ENCODE results near the gene SERTAD2. TPM values are rescaled to one million over a fixed set of nuclear protein-coding genes. Genes with fewer than 3 reads are reported as not detected.
A peak's percentile ranks its signal among the peaks of the same experiment; 100 is the strongest.

SERTAD2 gene
- total RNA-seq, 1 experiment from 2014 or later = 19.8 TPM

- Histone ChIP-seq H3K79me2 (ENCODE audit: low read length) (no peaks in the 10 kb centered on the region), H3K9ac (ENCODE audit: low read length) (no peak overlapping the region), H3K9me3 (ENCODE audit: low read length) (no peaks in the 10 kb centered on the region), H3K27ac (ENCODE audit: low read length) (no peak overlapping the region), H3K4me3 (ENCODE audit: low read length) (no peak overlapping the region), H3K9me2 (replicated peaks; ENCODE audit: low read length) (no peaks in the 10 kb centered on the region), H3K27me3 (ENCODE audit: low read length) (no peaks in the 10 kb centered on the region), H3F3A (ENCODE audit: low read length, unreplicated experiment) (no peaks in the 10 kb centered on the region), H4K20me1 (ENCODE audit: low read length) (no peaks in the 10 kb centered on the region), H2AFZ (ENCODE audit: low read length) (no peak overlapping the region), H3K36me3 (ENCODE audit: low read depth, low read length) (no peaks in the 10 kb centered on the region), H3K4me2 (ENCODE audit: low read length) (no peak overlapping the region), H3K4me1 (ENCODE audit: insufficient read depth, low read length) (peaks cover 17% of the 10 kb centered on the region)
- ChIA-PET CTCF (no interaction called here), POLR2A (ENCODE audit: unreplicated experiment) (no interaction called here)
- TF ChIP-seq EZH2phosphoT487 (IDR thresholded peaks at IDR 0.05; ENCODE audit: borderline replicate concordance, low read length) (no peak), EZH2 (IDR thresholded peaks at IDR 0.05; ENCODE audit: low read length, unreplicated experiment) (no peak), CTCF (conservative IDR thresholded peaks at IDR 0.05; ENCODE audit: low read depth, low read length) (no peak)
- DNase-seq = no peak
- intact Hi-C loops (cut with micrococcal nuclease) = loop anchor here (5.0 kb wide), 1 partner anchor 34 kb away; no protein-coding TSS in a partner anchor
- no peak for ATAC-seq
- no TSS peak for BruUV-seq (replicated peaks)
Observed at GRCh38 chr2:64663402-64663801, 9.7 kb upstream of the SERTAD2 start.

GRCh38 chr2:64661741-64662169 lies 8.0 kb upstream of the SERTAD2 start:
- Histone ChIP-seq H3F3A (ENCODE audit: low read length, unreplicated experiment) (no peaks in the 10 kb centered on the region), H4K20me1 (ENCODE audit: low read length) (no peaks in the 10 kb centered on the region), H3K9me3 (ENCODE audit: low read length) (no peaks in the 10 kb centered on the region), H3K9ac (ENCODE audit: low read length) (no peak overlapping the region), H3K27ac (ENCODE audit: low read length) (no peak overlapping the region), H3K27me3 (ENCODE audit: low read length) (no peaks in the 10 kb centered on the region), H3K4me2 (ENCODE audit: low read length) (peak overlapping the region; percentile 26; the same call in 1 of the 2 replicates), H3K4me1 (ENCODE audit: insufficient read depth, low read length) (peaks cover 17% of the 10 kb centered on the region), H3K79me2 (ENCODE audit: low read length) (no peaks in the 10 kb centered on the region), H2AFZ (ENCODE audit: low read length) (no peak overlapping the region), H3K36me3 (ENCODE audit: low read depth, low read length) (no peaks in the 10 kb centered on the region), H3K4me3 (ENCODE audit: low read length) (no peak overlapping the region), H3K9me2 (replicated peaks; ENCODE audit: low read length) (no peaks in the 10 kb centered on the region)
- intact Hi-C loops (cut with micrococcal nuclease) = loop anchor here (5.0 kb wide), 1 partner anchor 36 kb away; no protein-coding TSS in a partner anchor
- BruUV-seq (replicated peaks) = no TSS peak
- ATAC-seq = peak; percentile 93
- TF ChIP-seq EZH2phosphoT487 (IDR thresholded peaks at IDR 0.05; ENCODE audit: borderline replicate concordance, low read length) (no peak), CTCF (conservative IDR thresholded peaks at IDR 0.05; ENCODE audit: low read depth, low read length) (no peak; the same call in 1 of the 2 replicates), EZH2 (IDR thresholded peaks at IDR 0.05; ENCODE audit: low read length, unreplicated experiment) (no peak)
- ChIA-PET CTCF (interaction anchor here (0.5 to 1.1 kb wide), 2 partner anchors 75 to 205 kb away, joined by 3 to 5 read pairs; no protein-coding TSS in a partner anchor), POLR2A (ENCODE audit: unreplicated experiment) (interaction anchor here (0.6 to 0.9 kb wide), 2 partner anchors 17 to 89 kb away, joined by 3 read pairs; no protein-coding TSS in a partner anchor)
- peak; percentile 42 for DNase-seq

- no TSS peak for BruUV-seq (replicated peaks)
- intact Hi-C loops (cut with micrococcal nuclease) = no loop called here
- Histone ChIP-seq H3F3A (ENCODE audit: low read length, unreplicated experiment) (peaks cover 6% of the 10 kb centered on the region), H3K9ac (ENCODE audit: low read length) (no peak overlapping the region), H3K36me3 (ENCODE audit: low read depth, low read length) (no peaks in the 10 kb centered on the region), H3K4me1 (ENCODE audit: insufficient read depth, low read length) (peaks cover 32% of the 10 kb centered on the region), H3K27me3 (ENCODE audit: low read length) (no peaks in the 10 kb centered on the region), H3K9me2 (replicated peaks; ENCODE audit: low read length) (no peaks in the 10 kb centered on the region), H3K9me3 (ENCODE audit: low read length) (no peaks in the 10 kb centered on the region), H3K4me3 (ENCODE audit: low read length) (no peak overlapping the region), H3K4me2 (ENCODE audit: low read length) (no peak overlapping the region), H3K79me2 (ENCODE audit: low read length) (peaks cover 9% of the 10 kb centered on the region), H4K20me1 (ENCODE audit: low read length) (no peaks in the 10 kb centered on the region), H2AFZ (ENCODE audit: low read length) (no peak overlapping the region), H3K27ac (ENCODE audit: low read length) (no peak overlapping the region)
- POLR2A ChIA-PET (ENCODE audit: unreplicated experiment) = no interaction called here
- DNase-seq (no peak), ATAC-seq (no peak)
- CTCF ChIA-PET = no interaction called here
- TF ChIP-seq EZH2 (IDR thresholded peaks at IDR 0.05; ENCODE audit: low read length, unreplicated experiment) (no peak), EZH2phosphoT487 (IDR thresholded peaks at IDR 0.05; ENCODE audit: borderline replicate concordance, low read length) (no peak), CTCF (conservative IDR thresholded peaks at IDR 0.05; ENCODE audit: low read depth, low read length) (no peak)
Observed at GRCh38 chr2:64659252-64659651, 5.5 kb upstream of the SERTAD2 start.

Data from PC-3 (cell line).